GM12875 (cell line): ENCODE data around the gene FAAP100.

Experiments
- H3K4me3 ChIP-seq: one replicate; pipeline ENCODE4 v1.5.1; 2011; ENCODE audit warnings: low read depth, low read length, control low read depth
- TF ChIP-seq, protein P1 (sequence below): IDR thresholded peaks from 2 replicates; pipeline ENCODE4 v1.5.1; 2011; ENCODE audit warnings: low read depth, mild to moderate bottlenecking, control low read depth, inconsistent platforms, low read length, moderate library complexity, borderline replicate concordance; ENCODE audit not compliant: insufficient read depth

Gene FAAP100

GRCh38 chr17:81526662-81527571, 25.2 kb downstream of the FAAP100 start:
- TF ChIP-seq, protein P1, sequence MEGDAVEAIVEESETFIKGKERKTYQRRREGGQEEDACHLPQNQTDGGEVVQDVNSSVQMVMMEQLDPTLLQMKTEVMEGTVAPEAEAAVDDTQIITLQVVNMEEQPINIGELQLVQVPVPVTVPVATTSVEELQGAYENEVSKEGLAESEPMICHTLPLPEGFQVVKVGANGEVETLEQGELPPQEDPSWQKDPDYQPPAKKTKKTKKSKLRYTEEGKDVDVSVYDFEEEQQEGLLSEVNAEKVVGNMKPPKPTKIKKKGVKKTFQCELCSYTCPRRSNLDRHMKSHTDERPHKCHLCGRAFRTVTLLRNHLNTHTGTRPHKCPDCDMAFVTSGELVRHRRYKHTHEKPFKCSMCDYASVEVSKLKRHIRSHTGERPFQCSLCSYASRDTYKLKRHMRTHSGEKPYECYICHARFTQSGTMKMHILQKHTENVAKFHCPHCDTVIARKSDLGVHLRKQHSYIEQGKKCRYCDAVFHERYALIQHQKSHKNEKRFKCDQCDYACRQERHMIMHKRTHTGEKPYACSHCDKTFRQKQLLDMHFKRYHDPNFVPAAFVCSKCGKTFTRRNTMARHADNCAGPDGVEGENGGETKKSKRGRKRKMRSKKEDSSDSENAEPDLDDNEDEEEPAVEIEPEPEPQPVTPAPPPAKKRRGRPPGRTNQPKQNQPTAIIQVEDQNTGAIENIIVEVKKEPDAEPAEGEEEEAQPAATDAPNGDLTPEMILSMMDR = no peak
- no peak overlapping the region for H3K4me3 ChIP-seq

DNA sequence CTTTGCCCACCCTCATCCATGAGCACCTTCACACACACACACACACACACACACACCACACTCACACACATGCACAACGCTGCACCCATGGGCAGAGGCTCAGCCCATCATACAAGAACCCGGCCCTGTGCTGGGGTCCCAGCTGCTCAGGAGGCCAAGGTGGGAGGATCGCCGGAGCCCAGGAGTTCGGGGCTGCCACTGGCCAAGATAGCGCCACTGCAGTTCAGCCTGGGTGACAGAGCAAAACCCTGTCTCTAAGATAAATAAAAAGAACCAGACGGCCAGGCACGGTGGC, 27.3 kb downstream of the FAAP100 start:
- TF ChIP-seq, protein P1 = no peak
- no peak overlapping the region for H3K4me3 ChIP-seq

DNA sequence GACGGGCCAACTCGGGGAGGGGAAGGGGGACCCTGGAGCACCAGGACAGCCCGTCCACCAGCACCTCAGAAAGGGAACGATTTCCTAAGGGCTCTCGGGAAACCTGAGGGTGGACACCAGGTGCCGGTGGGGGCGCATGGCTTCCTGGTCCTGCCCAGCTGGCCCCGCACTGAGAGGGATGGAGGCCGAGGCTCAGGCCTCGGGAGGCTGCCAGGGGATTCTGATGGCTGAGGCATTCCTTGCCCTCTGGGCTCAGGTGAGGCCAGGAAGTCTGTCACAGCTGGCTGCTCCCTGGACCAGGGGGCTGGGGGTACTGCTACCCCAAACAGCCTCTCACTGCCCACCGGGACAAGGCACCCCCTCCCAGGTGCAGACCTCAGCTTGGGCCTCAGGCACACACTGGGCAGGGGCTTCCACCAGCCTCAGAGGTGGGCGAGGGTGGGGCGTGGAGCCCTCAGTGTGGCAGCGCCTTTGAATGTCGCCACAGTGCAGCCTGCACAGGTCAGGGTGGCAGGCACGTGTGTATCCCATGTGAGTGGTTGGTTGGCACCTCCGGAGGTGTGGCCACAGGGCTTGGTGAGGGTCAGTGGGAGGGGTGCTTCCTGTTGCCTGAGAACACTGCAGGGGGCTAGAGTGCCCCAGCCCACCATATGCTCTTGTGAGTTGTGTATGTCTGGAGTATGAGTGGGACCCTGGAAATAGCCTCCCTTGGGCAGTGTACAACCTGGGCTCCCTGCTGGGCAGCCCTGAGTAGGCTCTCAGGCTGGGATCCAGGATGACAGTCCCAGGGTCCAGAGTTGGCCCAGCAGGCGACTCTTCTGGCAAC, 27.9 kb downstream of the FAAP100 start:
- TF ChIP-seq, protein P1 = no peak
- no peak overlapping the region for H3K4me3 ChIP-seq

DNA sequence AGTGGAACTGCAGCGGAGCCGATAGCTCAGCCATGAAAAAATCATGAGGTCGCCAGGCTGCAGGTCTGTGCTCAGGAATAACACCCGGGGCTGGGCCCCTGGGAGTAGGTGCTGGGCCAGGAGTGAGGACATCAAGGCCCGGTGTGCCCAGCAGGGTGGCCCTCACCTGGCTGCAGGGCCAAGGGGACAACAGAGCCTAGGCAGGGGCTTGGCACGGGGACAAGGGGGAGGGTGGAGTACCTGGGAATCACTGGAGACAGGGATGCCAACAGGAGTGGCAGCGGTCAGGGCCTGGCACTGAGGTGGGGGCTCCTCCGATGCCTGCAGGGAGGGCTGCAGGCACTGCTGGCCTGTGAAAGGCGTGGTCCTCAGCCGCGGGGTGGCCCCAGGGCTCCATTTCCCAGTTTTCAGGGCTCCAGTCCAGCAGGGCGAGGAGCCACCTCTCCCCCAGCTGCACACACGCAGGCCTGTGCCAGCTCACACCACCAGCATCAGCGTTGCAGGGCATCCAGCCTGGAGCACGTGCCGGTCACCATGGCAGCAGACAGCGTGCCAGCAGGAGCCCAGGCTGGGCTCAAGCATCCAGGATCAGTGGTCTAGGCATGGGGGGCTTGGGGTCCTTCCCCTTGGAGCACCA, 28.6 kb downstream of the FAAP100 start:
- H3K4me3 ChIP-seq = no peak overlapping the region
- TF ChIP-seq, protein P1 = no peak

DNA sequence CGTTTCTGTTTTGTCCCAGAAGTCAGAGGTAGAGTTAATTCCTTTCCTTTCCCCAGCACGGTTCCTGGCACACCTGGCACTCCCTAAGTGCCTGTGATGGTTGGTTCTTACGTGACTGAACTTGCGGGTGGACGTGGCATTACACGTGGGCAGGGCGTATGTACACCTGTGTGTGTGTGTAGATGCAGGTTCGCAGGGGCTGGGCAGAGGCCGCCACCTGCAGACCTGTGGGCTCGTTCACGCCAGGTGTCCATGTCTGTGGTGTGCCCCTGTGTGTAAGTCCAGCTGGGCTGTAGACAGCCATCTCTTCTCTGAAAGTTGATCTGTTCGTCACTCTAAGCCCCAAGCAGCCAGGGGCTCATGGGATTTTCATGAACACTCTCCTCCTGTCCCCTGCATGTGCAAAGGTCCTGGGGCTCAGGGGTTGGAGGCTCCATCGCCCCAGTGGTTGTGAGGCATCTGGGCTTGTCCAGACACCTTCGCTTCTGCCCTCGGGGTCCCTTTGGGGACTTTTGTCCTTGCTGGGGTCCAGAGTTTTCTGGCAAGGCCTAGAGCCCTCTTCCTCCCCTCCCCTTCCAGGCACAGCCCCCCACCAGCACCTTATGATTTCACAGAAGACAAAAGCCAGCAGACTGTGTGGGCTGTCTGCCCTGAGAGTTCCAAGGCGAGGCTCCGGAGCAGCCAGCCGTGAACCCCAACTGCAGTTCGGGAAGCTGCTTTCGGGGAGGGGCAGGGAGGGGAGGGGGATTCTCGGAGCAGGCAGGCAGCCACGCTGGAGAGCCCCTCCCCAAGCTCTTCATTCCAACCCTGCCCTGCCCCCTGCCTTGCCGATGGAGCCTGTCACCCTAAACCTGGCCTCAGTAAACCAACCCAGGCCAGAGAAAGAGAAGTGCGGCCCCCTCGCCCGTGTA, 29.4 kb downstream of the FAAP100 start:
- TF ChIP-seq, protein P1 = no peak
- H3K4me3 ChIP-seq = no peak overlapping the region

- TF ChIP-seq, protein P1 = no peak
- peak overlapping the region; percentile 62 for H3K4me3 ChIP-seq
Measured at GRCh38 chr17:81520021-81520901, 31.9 kb downstream of the FAAP100 start.
